AG04449 (cell line): ENCODE measurements around the gene MYBPC2.

Source experiments
- CTCF ChIA-PET: fragments of 350-600 bp; formaldehyde crosslinking; extraction: SDS; loops from one replicate; lab custom pipeline; 2021; ENCODE audit warnings: antibody characterized with exemption; lab: Yijun Ruan, JAX
- POLR2A ChIA-PET: fragments of 400-600, 350-600 bp; formaldehyde crosslinking; extraction: SDS; loops from one replicate; lab custom pipeline; 2020; ENCODE audit warnings: antibody characterized with exemption, inconsistent platforms; lab: Yijun Ruan, JAX
- DNase-seq: peaks from one replicate; pipeline ENCODE4 v3.0.0-alpha.2; 2010; ENCODE audit warnings: low read depth, low spot score
- H3K4me3 ChIP-seq: 2 replicates; pipeline ENCODE4 v1.5.1; 2011; ENCODE audit warnings: low read depth, mild to moderate bottlenecking, control low read depth, low read length
- CTCF ChIP-seq: IDR thresholded peaks from one replicate; pipeline ENCODE4 v1.5.1; 2011; ENCODE audit warnings: mild to moderate bottlenecking, moderate library complexity, low read length, control low read depth, inconsistent platforms; ENCODE audit not compliant: insufficient read depth; ENCODE audit errors: missing control alignments

The MYBPC2 gene

GRCh38 chr19:50510700-50511068, 78.0 kb downstream of the MYBPC2 start:
- DNase-seq = no peak
- peak overlapping the region; percentile 89 for H3K4me3 ChIP-seq
- ChIA-PET CTCF (interaction anchor here (0.9 to 3.2 kb wide), 8 partner anchors 24 to 412 kb away, joined by 3 to 17 read pairs (median 4); no protein-coding TSS in a partner anchor), POLR2A (interaction anchor here (0.8 to 1.0 kb wide), 3 partner anchors 10 to 273 kb away, joined by 3 to 4 read pairs (median 4); no protein-coding TSS in a partner anchor)
- no peak for TF ChIP-seq CTCF

- POLR2A ChIA-PET = interaction anchor here (0.8 to 1.0 kb wide), 3 partner anchors 10 to 272 kb away, joined by 3 to 4 read pairs (median 4); no protein-coding TSS in a partner anchor
- TF ChIP-seq CTCF = no peak
- CTCF ChIA-PET = interaction anchor here (0.7 to 3.2 kb wide), 9 partner anchors 24 to 411 kb away, joined by 3 to 17 read pairs (median 3); no protein-coding TSS in a partner anchor
- H3K4me3 ChIP-seq = peak within 1 kb of the TSS; percentile 89
- peak; percentile 94 for DNase-seq
Observed at GRCh38 chr19:50511069-50511822, 78.6 kb downstream of the MYBPC2 start, which contains the start of gene JOSD2. Gene JOSD2, minus strand, starts transcription at chr19:50511191. Its CDS starts 760 bp downstream, at chr19:50510431.

DNA sequence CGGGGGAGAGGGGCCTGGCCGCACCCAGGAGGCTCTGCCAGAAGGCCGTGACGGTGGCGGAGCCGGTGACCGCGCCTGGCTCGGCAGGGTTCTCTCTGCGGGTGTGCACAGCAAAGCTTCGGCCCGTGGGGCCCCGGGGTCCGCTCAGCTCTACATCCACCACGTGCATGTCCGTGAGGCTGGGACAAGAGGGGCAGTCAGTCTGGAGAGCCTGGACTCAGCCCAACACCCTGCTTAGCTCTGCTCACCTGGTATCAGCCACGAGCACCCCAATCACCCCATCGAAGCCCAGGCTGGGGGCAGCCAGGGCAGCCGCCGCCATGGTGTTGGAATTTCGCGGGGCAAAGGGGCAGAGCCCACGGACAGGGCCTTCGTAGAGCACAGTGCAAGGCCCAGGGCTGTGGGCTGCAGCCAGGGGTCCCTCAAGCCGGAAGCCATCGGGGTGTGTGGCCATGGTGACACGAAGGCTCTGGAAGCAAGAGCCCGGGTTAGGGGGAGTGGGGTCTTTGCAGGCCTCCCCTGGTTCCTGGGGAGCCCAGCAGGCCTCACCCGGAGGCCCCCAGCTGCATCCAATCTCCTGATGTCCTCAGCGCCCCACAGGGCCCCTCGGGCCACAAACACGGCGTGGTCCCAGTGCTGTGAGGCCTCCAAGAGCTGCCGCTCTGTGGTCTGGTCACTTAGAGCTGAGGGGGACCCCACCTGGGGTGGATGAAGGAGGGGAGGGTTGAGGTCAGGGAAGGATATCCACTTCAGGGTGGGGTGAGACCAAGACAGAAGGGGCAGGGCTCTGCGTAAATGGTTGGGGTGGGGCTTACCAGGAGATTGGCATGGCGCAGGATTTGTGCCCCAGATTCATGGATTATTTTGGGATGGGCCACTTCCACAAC, 79.7 kb downstream of the MYBPC2 start:
- POLR2A ChIA-PET = no interaction called here
- no peak for DNase-seq
- CTCF ChIA-PET = interaction anchor here (0.7 to 3.2 kb wide), 5 partner anchors 26 to 271 kb away, joined by 3 to 17 read pairs (median 4); no protein-coding TSS in a partner anchor
- no peak overlapping the region for H3K4me3 ChIP-seq
- no peak for TF ChIP-seq CTCF

- TF ChIP-seq CTCF = no peak
- no peak overlapping the region for H3K4me3 ChIP-seq
- no peak for DNase-seq
- POLR2A ChIA-PET = no interaction called here
- CTCF ChIA-PET = interaction anchor here (0.7 kb wide), 1 partner anchor 25 kb away, joined by 3 read pairs; no protein-coding TSS in a partner anchor
Observed at GRCh38 chr19:50512999-50513745, 80.5 kb downstream of the MYBPC2 start.

DNA sequence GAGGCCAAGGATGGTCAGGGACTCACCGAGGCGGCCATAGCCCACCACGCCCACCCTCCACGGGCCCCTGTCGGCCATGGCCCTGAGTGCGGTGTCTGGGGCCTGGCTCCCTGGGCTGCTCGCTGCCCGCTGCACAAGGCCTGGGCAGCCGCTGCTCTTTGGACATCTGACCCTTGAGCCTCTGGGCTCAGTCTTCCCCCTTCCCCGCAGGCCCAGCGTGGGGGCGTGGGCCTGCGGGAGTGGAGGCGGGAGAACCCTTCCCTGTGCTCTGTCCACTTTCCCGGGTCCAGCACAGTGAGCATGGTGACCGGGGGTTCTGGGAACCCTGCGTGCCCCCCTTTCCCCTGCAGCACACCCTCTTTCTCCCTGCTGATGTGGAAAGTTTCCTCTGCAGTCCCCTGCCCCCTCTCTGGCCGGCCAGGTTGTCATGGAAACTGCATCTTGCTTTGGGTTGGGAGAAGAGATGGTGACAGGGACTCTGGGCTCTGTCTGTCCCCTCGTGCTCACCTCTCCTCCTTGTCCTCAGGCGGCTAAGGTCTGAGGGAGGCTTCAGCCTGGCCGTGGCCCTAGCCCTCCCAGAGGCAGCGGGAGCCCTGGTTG, 81.2 kb downstream of the MYBPC2 start, which contains the start of gene ASPDH:
ASPDH (minus strand) TSS at position 168 of the 600 bp plus-strand sequence; CDS start at position 78, 90 bp downstream.
- H3K4me3 ChIP-seq = no peak within 1 kb of the TSS
- no peak for TF ChIP-seq CTCF
- CTCF ChIA-PET = interaction anchor here (0.7 kb wide), 1 partner anchor 24 kb away, joined by 3 read pairs; no protein-coding TSS in a partner anchor
- POLR2A ChIA-PET = no interaction called here
- no peak for DNase-seq
